GM12878 (cell line): Measurements from ENCODE around the gene GALNTL6. TPM values are rescaled to one million over a fixed set of nuclear protein-coding genes. Genes with fewer than 3 reads are reported as not detected.
A peak's percentile ranks its signal among the peaks of the same experiment; 100 is the strongest.

ENCODE experiments used
- ATAC-seq: fragments of 200-7000 bp; cut with Tn5 transposase; 3 replicates; pipeline ENCODE4 v1.9.1; 2020; ENCODE audit warnings: mild to moderate bottlenecking, moderate library complexity
- BruUV-seq: library from RNA; stranded (reverse); fragments of 400-500 nt; replicated peaks from 2 replicates; lab custom pipeline; 2021; lab: Mats Ljungman, UMichigan
- CTCF ChIA-PET: fragments of 300-600 bp; sonication (Branson Sonifier 250); formaldehyde crosslinking; extraction: SDS; loops from one replicate; lab custom pipeline; 2021; ENCODE audit warnings: inconsistent platforms; lab: Yijun Ruan, JAX
- POLR2A ChIA-PET: fragments of 350-600 bp; formaldehyde crosslinking; extraction: SDS; loops from one replicate; lab custom pipeline; 2021; ENCODE audit warnings: inconsistent platforms; lab: Charles Lee
- RAD21 ChIA-PET: fragments of 300-600 bp; sonication (Branson Sonifier 250); formaldehyde crosslinking; loops from one replicate; lab custom pipeline; 2023; ENCODE audit warnings: antibody characterized with exemption; ENCODE audit not compliant: unreplicated experiment; lab: Charles Lee
- SMC1A ChIA-PET: fragments of 300-600 bp; sonication (Branson Sonifier 250); formaldehyde crosslinking; loops from one replicate; lab custom pipeline; 2023; ENCODE audit not compliant: unreplicated experiment, uncharacterized antibody; lab: Charles Lee
- DNase-seq: peaks from one replicate; pipeline ENCODE4 v3.0.0-alpha.2; 2011; ENCODE audit warnings: low read depth, low spot score
- FAIRE-seq: peaks from 3 replicates; lab custom pipeline; 2011; peaks lifted over from hg19 to GRCh38; lab: Jason Lieb, UNC
- H2AFZ ChIP-seq: 2 replicates; pipeline ENCODE4 v1.6.0; 2011; ENCODE audit warnings: low read depth, low read length, control low read depth; ENCODE audit not compliant: control insufficient read depth
- H3K27ac ChIP-seq: 2 replicates; pipeline ENCODE4 v1.5.1; 2011; ENCODE audit warnings: control low read depth; ENCODE audit not compliant: control insufficient read depth, insufficient read depth
- H3K27me3 ChIP-seq, 2 experiments: replicated peaks in 1 of 2; 2 replicates each; pipeline versions ENCODE4 v1.6.0 to v1.6.1; 2011; ENCODE audit warnings: low read length in 1 of 2; ENCODE audit not compliant: control insufficient read depth in 2 of 2, insufficient read depth in 2 of 2
- H3K36me3 ChIP-seq, 2 experiments: 2 replicates each; pipeline ENCODE4 v1.5.1; 2011; ENCODE audit warnings: low read length in 1 of 2; ENCODE audit not compliant: control insufficient read depth in 2 of 2, insufficient read depth in 2 of 2
- H3K4me1 ChIP-seq: 2 replicates; pipeline ENCODE4 v1.6.1; 2011; ENCODE audit warnings: mild to moderate bottlenecking, low read length, moderate library complexity, mixed read lengths; ENCODE audit not compliant: control insufficient read depth, insufficient read depth
- H3K4me2 ChIP-seq: 2 replicates; pipeline ENCODE4 v1.6.0; 2011; ENCODE audit warnings: control low read depth; ENCODE audit not compliant: control insufficient read depth, insufficient read depth
- H3K4me3 ChIP-seq: fragments of 200-600 bp; sonication (generic); 2 replicates; pipeline ENCODE4 v1.5.1; 2016
- H3K79me2 ChIP-seq: 2 replicates; pipeline ENCODE4 v1.6.0; 2011; ENCODE audit warnings: low read length; ENCODE audit not compliant: control insufficient read depth, insufficient read depth
- H3K9ac ChIP-seq: 2 replicates; pipeline ENCODE4 v1.8.0; 2011; ENCODE audit warnings: low read length, control low read depth, mixed read lengths; ENCODE audit not compliant: control insufficient read depth, insufficient read depth
- H3K9me3 ChIP-seq: replicated peaks from 3 replicates; pipeline ENCODE4 v1.5.1; 2011; ENCODE audit warnings: mild to moderate bottlenecking, low read length; ENCODE audit not compliant: control insufficient read depth, insufficient read depth
- H4K20me1 ChIP-seq: 2 replicates; pipeline ENCODE4 v1.6.0; 2011; ENCODE audit not compliant: control insufficient read depth, insufficient read depth
- CBX5 ChIP-seq: sonication (generic); IDR thresholded peaks from 2 replicates; pipeline ENCODE4 v1.6.1; 2016; ENCODE audit warnings: low read depth, moderate library complexity, mild to moderate bottlenecking, inconsistent platforms
- CEBPB ChIP-seq, 2 experiments: fragments of 150-350 bp in 1 of 2; IDR thresholded peaks; 2 replicates each; pipeline ENCODE4 v1.6.1; 2012 to 2014; ENCODE audit warnings: low read depth in 2 of 2, low read length in 2 of 2, borderline replicate concordance in 1 of 2, inconsistent platforms in 1 of 2
- CTCF ChIP-seq, 3 experiments: IDR thresholded peaks in 2 of 3; conservative IDR thresholded peaks in 1 of 3; 2 replicates each; pipeline ENCODE4 v1.5.1; 2011; ENCODE audit warnings: low read depth in 3 of 3, low read length in 3 of 3, mild to moderate bottlenecking in 3 of 3, control low read depth in 2 of 3, moderate library complexity in 2 of 3, inconsistent platforms in 1 of 3, mixed read lengths in 1 of 3; ENCODE audit not compliant: control insufficient read depth in 2 of 3, insufficient read depth in 1 of 3; ENCODE audit errors: extremely low read depth in 1 of 3
- EZH2 ChIP-seq: IDR thresholded peaks from 2 replicates; pipeline ENCODE4 v1.6.1; 2012; ENCODE audit warnings: low read depth, mild to moderate bottlenecking, control low read depth, inconsistent platforms, low read length, borderline replicate concordance; ENCODE audit not compliant: control insufficient read depth
- KLF5 ChIP-seq: fragments of 450-650 bp; IDR thresholded peaks from 2 replicates; pipeline ENCODE4 v1.6.1; 2014; ENCODE audit warnings: mild to moderate bottlenecking; ENCODE audit not compliant: partially characterized antibody
- RAD21 ChIP-seq: IDR thresholded peaks from 2 replicates; pipeline ENCODE4 v1.6.1; 2011; ENCODE audit warnings: mild to moderate bottlenecking, low read depth, low read length, moderate library complexity; ENCODE audit not compliant: insufficient read depth
- RAD51 ChIP-seq: fragments of 450-650 bp; IDR thresholded peaks from 2 replicates; pipeline ENCODE4 v1.6.1; 2016; ENCODE audit warnings: moderate library complexity, mild to moderate bottlenecking, inconsistent platforms
- SMC3 ChIP-seq: IDR thresholded peaks from 2 replicates; pipeline ENCODE4 v1.6.1; 2011; ENCODE audit warnings: low read length, improper control_type of control experiment, borderline replicate concordance
- WGBS: methylation state at CpG from one replicate; pipeline ENCODE4 v1.1.6; 2016; ENCODE audit warnings: low lambda C conversion rate; ENCODE audit not compliant: insufficient replicate concordance, insufficient coverage; ENCODE audit errors: missing lambda C conversion rate; 5-methylcytosine and 5-hydroxymethylcytosine counted together
- in situ Hi-C: fragments of 300-500 bp; cut with MboI; formaldehyde crosslinking; loops from 9 replicates; pipeline ENCODE4 v1.14.3; 2018; ENCODE audit warnings: mixed read lengths
- intact Hi-C: fragments of 100-400 bp; cut with micrococcal nuclease; formaldehyde crosslinking; loops from one replicate; pipeline ENCODE4 v1.14.2; 2022; ENCODE audit not compliant: unreplicated experiment
- polyA plus RNA-seq, 11 experiments: library from polyadenylated mRNA; depleted of rRNA in 4 of 11; unstranded in 6 of 11; stranded (reverse) in 5 of 11; fragments of >200 nt; fragmentation: Nextera tagmentation in 4 of 11; fragmentation: Illumina TruSeq in 1 of 11; extraction: Ambion mirVana in 4 of 11; extraction: Trizol in 1 of 11; gene quantifications; 1 replicate in 1 of 11; 2 replicates in 10 of 11; pipeline versions ENCODE4 v1.2.1 to v1.2.3, GENCODE V29; 2011 to 2016; ENCODE audit warnings: inconsistent platforms in 2 of 11, missing spikeins in 2 of 11, low read depth in 1 of 11
- total RNA-seq, 4 experiments: library from RNA; depleted of rRNA in 3 of 4; stranded (reverse); fragments of >200 nt in 3 of 4; fragmentation: Illumina TruSeq in 1 of 4; extraction: Trizol in 1 of 4; gene quantifications; 2 replicates each; pipeline versions ENCODE4 v1.2.1 to v1.2.3, GENCODE V29; 2013 to 2021

Gene GALNTL6
- total and polyA plus RNA-seq, 10 of the 15 experiments (the other 5 are each of a cell fraction or from before 2014, with no cell fraction given) = 0.01 to 0.29 TPM; not detected in 8

GRCh38 chr4:172830295-172830764, 1017.1 kb downstream of the GALNTL6 start:
- 0% methylated on average over 5 of the region's 5 CpGs for WGBS
- ChIA-PET RAD21 (no interaction called here), CTCF (no interaction called here), POLR2A (no interaction called here), SMC1A (no interaction called here)
- H3K4me1 ChIP-seq = no peaks in the 10 kb centered on the region
- H4K20me1 ChIP-seq = no peaks in the 10 kb centered on the region
- no TSS peak for BruUV-seq
- no peaks in the 10 kb centered on the region for H3K9me3 ChIP-seq
- H3K27ac ChIP-seq = no peak overlapping the region
- DNase-seq = no peak
- ATAC-seq = no peak
- H3K9ac ChIP-seq = no peak overlapping the region
- no peak overlapping the region for H3K4me2 ChIP-seq
- H3K4me3 ChIP-seq = no peak overlapping the region
- in situ Hi-C loops = loop anchor here (10.0 kb wide), 1 partner anchor 986 kb away; no protein-coding TSS in a partner anchor
- H3K36me3 ChIP-seq = no peaks in the 10 kb centered on the region
- FAIRE-seq = peak; percentile 62
- TF ChIP-seq RAD51 (no peak), RAD21 (peak; percentile 65), CTCF (IDR thresholded peaks at IDR 0.05 in 2 of 3, conservative IDR thresholded peaks at IDR 0.05 in 1 of 3; ENCODE audit: control insufficient read depth in 2 of 3, extremely low read depth in 1 of 3, insufficient read depth in 1 of 3, low read depth in 3 of 3, low read length in 3 of 3) (peak in 2 of 3 experiments; percentile 28 to 49; a peak in 3 of 6 replicates), KLF5 (no peak), SMC3 (peak; percentile 69; the same call in 1 of the 2 replicates), EZH2 (no peak), CEBPB (IDR thresholded peaks at IDR 0.05; ENCODE audit: borderline replicate concordance in 1 of 2, low read depth in 2 of 2, low read length in 2 of 2) (no peak), CBX5 (no peak)
- H3K27me3 ChIP-seq = no peaks in the 10 kb centered on the region; a peak in 1 of 4 replicates
- H3K79me2 ChIP-seq = no peaks in the 10 kb centered on the region
- intact Hi-C loops = loop anchor here (2.0 kb wide), 1 partner anchor 984 kb away; no protein-coding TSS in a partner anchor
- H2AFZ ChIP-seq = no peak overlapping the region
